HG02973 (cell line): ENCODE results near the gene TSEN2.
"Not testable (repeated sequence)": the region's sequence is repeated elsewhere in the genome, so short reads cannot be mapped to it uniquely, and the experiment has no call there.

Experiments
- ATAC-seq: cut with Tn5 transposase; IDR thresholded peaks from one replicate; pipeline ENCODE4 v1.9.1; 2021; ENCODE audit warnings: moderate library complexity; ENCODE audit not compliant: unreplicated experiment

TSEN2 gene

DNA sequence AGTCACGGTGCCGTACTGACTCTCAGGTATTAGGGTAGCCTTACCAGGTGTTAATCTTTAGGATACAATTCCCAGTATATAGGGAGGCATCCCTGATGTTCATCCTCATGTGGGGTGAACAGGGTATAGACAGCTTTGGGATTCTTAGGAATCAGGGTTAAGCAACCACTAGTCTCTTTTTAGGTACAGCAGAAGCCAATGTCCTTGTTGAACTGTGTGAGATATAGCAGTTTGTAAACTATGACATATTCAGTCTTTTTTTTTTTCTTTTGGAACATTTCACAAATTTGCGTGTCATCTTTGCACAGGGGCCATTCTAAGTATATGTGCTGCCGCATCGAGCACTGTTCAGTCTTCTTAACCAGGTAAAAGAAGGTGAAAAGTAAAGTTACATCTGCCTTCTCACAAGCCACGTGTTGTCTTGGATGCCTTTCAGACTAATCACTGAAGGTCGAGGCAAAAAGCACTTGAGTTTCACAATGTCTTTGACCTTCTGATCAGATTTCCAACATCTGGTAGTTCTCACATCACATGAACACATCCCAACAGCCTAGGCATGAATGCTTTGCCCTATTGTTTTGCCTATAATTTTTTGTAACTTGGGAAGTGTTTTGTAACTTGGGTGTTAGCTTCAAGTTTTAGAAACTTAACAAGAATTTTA, 17.2 kb downstream of the TSEN2 start:
- no peak for ATAC-seq

DNA sequence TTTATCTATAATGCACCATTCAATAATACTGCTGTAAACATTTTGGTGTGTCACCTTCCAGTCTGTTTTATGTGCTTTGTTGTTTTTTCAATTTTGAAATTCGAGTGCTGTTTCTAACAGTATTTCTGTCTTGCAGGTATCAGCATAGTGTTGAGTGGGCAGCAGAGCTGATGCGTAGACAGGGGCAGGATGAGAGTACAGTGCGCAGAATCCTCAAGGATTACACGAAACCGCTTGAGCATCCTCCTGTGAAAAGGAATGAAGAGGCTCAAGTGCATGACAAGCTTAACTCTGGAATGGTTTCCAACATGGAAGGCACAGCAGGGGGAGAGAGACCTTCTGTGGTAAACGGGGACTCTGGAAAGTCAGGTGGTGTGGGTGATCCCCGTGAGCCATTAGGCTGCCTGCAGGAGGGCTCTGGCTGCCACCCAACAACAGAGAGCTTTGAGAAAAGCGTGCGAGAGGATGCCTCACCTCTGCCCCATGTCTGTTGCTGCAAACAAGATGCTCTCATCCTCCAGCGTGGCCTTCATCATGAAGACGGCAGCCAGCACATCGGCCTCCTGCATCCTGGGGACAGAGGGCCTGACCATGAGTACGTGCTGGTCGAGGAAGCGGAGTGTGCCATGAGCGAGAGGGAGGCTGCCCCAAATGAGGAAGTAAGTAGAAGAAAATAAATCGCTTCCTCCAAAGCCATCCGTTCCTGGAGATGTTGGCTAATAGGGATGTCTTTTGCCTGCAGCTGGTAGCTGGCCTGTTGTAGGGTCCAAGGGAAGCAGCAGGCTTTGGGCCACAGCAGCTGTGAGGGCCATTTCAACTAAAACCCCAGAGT, 19.1 kb downstream of the TSEN2 start:
- no peak for ATAC-seq

DNA sequence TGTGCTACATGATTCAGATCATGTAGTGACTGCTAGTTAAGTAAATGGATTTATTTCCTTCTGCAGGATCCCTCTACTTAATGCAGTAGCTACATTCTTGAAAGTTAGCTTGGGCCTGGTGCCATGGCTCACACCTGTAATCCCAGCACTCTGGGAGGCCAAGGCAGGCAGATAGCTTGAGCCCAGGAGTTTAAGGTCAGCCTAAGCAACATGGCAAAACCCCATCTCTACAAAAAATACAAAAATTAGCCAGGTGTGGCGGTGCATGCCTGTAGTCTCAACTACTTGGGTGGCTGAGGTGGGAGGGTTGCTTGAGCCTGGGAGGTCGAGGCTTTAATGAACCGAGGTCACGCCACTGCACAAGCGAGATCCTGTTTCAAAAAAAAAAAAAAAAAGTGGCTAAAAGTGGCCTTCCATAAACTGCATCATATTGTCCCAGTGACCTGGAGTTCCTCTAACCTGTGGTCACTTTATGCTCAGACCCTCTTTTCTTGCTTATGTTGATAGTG, 22.0 kb downstream of the TSEN2 start:
- ATAC-seq, result no peak

DNA sequence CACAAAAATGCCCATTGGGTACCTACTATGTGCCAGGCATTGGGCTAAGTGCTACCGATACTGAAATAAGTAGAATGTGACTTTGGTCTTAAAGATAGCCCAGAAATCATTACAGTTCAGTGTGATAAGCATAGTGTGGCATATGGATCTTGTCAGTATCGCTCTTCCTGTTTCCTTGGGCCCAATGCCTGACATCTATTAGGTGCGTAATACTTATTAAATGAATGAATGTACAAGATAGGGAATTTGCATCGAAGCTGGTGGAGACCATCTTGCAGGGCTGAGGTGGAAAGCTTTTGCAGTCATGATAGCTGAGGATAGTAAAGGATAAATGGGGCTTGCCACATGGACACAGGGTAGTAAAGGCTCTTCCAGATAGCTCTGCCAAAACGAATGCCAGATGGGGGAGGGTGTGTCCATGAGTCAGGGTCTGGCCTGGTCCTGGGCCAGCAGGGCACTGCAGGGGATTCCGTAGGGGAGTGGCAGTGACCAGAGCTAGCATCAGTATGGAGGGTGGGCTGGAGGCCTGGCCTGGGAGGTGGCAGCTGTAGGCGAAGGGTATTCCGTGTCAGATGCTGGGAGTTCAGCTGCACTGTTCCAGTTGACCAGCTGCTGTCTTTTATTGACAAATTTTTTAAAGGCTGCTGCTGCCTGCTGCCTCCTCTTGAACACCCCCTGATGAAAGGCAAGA, 23.5 kb downstream of the TSEN2 start:
- no peak for ATAC-seq

DNA sequence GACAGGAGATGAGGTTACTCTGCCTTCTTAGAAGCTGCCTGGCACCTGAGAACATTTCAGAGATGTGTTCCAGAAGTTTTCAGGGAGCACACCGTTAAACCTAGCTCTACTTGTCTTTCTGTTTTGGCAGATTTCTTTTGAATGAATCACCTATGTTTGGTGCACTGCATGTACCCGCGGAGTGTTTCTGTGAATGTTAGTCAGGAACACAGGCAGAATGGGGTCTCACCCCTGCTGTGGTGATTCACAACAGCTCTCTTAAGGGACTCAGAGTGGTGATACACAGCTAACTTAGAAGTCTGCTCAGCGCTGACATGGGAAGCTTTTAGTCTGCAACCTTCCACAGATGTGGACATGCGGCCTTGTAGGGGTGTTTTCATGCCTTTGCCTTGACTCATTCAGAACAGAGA, 24.0 kb downstream of the TSEN2 start:
- no peak for ATAC-seq

DNA sequence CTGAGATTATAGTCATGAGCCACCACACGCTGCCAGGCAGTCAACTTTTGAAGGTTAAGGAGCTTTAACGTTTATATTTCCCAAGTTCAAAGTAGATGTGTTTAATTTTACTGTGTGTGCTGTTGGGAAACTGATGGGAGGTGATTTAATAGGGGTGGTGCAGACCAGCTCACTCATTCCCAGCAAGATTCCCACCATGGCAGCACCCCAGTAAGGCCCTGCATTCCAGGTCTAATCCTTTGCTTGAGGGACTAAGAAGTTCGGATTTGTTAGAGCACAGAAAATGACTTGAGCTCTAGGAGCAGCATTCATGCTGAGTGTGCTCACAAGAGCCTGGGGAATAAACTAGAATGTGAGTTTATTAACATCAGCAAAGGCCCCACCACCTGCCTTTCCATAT, 25.2 kb downstream of the TSEN2 start:
- no peak for ATAC-seq

DNA sequence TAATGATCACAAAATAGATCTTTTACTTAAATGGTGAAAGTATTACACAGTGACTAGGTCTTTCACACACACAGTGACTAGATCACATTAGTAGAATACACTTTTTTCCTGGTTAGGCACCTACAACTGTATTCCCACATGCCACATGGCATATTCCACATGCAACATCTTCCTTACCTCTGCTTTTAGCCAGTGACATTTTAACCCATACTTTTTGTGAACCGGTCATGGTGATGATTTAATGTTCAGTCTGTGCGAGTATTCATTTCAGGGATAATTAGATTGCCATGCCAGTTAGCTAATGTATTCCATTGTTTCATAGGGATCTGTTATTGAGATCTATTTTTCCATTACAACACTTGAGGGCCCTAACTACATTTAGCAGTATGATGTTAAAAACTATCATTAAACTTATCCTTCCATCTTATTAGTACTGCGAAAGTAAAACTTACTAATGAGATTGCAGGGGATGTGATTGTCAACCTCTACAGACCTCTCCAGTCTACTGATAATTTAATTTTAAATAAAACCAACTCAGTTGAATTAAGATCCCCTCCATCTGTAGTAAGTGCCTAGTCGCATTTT, 28.3 kb downstream of the TSEN2 start:
- ATAC-seq, result no peak

DNA sequence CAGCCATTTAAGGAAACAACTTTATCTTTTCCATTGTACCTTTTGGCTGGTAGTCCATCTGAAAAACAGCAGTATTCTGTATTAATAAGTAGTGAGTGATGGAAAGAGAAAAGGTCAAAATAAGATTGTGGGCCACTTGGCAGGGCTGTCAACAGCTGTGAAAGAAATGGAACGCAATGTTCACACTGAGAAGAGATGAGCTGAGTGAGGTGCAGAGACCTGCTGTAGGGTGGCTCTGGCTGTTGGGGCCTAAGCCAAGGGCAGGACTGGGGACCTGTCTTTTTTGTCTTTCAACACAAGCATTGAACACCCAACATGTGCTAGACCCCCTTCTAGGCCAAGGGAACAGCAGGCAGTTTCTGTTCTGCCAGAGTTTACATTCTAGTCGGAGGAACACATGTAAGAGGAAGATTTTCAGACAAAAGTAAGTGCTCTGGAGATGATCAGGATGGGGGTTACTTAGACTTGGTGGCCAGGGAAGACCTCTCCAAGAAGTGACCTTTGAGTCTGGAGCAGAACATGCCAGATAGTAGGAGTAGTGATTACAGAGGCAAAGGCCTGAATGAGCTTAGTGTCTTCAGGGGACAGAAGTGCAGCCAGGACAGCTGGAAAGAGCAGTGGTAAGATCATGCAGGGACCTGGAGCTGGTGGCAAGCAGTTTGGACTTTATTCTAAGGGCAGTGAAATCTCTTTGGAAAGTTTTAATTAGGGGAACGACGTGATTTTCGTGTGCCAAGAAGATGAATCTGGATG, 29.6 kb downstream of the TSEN2 start:
- no peak for ATAC-seq

DNA sequence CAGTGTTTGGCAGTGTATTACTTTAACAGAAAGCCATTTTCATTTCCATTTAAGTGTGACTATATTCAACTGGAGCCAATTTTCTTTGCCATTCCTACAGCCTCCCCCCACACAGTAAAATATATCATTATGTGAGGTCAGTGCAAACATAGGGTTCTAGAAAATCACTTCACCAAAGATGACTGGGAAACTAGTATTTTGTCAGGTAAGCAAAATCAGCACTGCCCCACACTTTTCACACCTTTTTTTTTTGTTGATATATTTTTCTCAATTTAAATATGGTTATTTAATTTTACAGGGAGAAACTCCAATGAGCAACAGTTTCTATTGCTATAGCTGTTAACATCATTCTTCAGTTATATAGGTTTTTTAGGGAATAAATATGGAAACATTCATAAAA, 31.4 kb downstream of the TSEN2 start:
- ATAC-seq, result no peak

DNA sequence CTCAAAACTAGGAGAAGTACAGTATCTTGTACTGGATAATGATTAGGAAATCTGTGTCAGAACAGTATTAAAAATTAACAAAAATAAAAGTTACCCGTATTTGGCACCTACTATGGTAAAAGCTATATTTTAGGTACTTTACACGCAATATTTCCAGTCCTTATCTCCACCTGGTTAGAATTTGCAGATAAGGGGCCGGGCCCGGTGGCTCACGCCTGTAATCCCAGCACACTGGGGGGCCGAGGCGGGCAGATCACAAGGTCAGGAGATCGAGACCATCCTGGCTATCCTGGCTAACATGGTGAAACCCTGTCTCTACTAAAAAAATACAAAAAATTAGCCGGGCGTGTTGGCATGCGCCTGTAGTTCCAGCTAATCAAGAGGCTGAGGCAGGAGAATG, 32.6 kb downstream of the TSEN2 start:
- no peak for ATAC-seq

DNA sequence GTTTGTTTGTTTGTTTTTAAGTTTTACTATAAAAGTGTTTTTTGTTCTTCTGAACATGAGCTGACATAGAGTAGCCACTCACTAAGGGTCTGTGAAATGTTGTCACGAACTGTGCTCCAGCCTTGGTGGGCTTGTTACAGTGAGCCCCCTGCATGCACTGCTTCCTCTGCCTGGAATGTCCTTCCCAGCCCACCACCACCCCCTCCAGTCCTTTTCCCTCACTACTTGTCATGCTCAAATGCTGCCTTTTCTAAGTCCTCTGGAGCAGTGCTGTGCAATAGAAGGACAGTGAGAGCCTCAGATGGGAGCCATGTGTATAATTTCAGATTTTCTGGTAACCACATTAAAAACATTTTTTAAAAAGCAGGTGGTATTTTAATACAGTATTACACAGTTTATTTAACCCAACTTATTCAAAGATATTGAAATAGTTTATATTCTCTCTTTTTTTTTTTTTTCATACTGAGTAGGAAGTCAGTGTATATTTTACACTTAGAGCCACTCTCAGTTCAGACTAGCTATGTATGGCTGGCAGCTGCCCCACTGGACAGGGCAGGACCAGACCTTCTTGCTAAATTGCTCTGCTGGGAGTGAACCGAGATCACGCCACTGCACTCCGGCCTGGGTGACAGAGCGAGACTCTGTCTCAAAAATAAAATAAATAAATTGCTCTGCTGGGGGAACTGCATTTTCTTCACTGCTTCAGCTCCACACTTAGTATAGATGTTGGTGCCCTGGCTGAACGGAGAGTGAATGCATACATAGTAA, 34.2 kb downstream of the TSEN2 start:
- ATAC-seq, result no peak

DNA sequence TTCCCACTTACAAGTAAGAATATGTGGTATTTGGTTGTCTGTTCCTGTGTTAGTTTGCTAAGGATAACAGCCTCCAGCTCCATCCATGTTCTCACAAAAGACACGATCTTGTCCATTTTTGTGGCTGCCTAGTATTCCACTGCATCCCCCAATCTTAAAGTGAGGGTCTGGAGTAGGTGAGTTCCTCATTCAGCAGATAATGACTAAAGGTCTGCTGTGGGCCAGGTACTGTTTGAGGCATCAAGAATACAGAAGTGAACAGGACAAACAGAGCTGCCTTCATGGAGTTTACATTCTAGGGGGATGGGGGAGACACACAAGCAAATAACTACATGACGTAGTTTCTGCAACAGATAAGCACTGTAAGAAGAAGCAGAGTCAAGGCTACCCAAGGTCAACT, 36.7 kb downstream of the TSEN2 start:
- no peak for ATAC-seq

DNA sequence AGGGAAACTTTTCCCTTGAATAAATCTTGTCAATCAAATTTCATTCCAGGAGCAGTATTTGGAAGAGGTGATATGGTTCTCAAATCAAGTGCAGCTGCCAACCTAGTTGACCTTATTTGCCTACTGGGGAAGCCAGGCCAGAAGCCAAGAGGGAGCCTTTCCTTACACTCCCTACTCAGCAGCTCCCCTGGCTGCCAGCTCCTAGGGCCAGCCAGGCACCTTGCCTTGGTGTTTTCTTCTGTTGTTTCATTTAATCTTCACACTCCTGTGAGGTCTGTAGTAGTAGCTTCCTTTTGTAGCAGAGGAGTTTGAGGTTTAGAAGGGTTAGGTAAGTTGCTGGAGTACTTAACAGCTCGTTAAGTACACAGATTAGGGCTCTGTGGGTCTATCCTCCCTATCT, 38.4 kb downstream of the TSEN2 start:
- no peak for ATAC-seq

DNA sequence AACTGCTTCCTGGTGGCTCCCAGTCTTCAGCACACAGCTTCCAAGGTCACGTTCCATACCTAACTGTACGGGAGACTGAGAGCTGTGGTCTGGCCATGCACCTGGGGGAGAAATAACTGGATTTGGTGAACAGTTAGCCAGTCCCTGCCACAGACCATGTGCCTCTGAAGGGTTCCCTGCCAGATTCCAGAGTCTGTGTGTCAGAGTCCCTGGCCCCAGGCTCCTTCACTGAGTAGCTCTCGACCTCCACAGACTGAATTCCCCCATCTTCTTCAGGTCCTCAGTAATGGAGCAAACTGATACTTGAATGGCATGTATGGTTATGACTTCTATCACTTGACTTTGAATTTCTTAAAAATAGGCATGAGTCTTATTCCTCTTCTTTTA, 43.5 kb downstream of the TSEN2 start:
- no peak for ATAC-seq

DNA sequence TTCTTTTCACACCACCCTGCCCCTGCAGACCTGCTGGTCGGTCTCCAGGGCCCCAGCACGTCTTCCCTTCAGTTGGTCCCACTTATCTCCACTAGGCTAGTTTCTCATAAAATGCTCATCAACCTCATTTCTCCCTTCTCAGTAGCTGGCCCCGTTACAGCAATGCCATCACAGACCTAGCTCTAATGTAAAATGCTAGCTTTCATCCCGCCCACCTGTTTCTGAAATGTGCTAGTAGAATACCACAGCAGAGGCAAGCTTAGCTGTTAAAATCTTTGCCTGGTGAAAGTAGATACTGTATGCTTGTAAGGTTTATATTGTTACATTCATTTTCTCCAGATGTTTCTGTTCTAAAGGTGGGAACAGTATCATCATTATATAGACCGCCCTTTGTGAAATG, 47.9 kb downstream of the TSEN2 start:
- no peak for ATAC-seq

DNA sequence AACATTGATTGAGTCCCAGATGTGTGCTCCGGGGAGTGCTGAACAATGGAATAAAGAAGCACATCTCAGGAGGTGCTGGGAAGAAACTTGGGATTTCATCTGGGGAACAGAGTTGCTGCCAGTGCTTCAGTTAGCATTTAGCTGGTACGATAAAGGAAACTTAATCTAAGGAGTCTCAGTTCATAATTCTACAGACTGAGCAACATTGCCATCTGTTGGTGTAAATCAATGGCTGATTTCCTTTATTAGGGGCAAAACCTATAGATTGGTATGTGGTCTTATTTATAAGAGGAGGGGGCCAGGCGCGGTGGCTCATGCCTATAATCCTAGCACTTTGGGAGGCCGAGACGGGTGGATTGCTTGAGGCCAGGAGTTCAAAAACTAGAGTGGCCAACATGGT, 52.1 kb downstream of the TSEN2 start:
- no peak for ATAC-seq

DNA sequence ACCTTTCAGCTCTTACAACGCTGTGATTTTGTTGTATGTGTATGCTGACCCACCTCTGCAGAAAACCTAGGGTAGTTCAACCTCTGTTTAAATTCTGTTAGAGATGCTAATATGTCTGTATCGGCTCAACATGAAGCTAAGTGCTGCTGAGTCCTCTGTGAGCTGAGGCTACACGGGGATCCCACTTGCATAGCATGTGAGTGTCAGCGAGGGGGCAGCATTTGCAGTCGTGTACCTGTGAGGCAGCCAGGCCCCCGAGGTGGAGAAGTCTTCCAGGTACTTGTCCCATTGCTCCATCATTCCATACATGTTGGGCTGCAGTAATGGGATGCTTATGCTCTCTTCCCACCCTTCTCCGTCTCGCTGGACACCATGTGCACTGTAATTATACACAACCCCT, 57.3 kb downstream of the TSEN2 start:
- ATAC-seq, result no peak

DNA sequence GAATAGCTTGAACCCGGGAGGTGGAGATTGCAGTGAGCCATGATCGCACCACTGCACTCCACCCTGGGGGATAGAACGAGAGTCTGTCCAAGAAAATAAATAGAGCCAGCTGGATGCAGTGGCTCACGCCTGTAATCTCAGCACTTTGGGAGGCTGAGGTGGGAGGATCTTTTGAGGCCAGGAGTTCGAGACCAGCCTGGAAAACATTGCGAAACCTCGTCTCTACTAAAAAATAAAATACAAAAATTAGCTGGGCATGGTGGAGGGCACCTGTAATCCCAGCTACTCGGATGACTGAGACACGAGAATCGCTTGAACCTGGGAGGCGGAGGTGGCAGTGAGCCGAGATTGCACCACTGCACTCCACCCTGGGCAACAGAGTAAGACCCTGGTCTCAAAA, 59.2 kb downstream of the TSEN2 start:
- not testable (repeated sequence) for ATAC-seq

DNA sequence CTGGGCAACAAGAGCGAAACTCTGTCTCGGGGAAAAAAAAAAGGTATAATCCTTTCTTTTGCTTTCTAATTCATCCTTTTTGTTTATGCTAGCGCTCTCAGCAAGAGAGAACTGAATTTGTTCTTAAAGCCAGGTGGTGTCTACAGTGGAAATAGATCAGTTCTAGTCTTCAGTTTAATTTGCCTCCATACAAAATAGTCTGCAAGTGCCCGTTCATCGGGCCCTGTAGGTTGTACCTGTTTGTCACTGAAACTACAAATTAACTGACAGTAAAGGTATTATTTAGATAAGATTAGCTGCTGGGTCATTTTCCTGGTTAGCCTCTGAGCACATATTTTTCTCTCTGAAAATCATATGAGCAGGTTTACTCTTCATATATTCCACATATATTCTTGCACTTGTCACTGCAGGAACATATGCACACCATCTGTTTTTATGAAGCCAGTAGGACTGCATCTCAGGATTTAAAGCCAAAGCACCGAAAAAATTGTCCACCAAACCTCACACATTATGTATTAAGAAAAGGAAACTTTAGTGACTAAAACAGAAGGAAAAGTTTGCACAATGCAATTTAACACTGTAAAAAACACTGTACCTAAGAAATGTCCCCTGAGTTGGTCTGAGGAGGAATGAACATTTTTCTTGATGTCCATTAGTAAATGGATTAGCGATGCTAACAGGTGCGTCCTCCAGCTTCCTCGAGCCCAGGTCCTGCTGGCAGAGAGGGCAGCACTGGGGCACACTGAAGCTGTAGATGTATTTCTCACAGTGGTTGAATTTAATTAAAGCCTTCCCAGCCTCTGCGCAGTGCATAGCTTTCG, 60.6 kb downstream of the TSEN2 start:
- no peak for ATAC-seq
